ENCODE results near the gene SHISA8.

The SHISA8 gene

GRCh38 chr22:41899992-41900651 lies 14.8 kb downstream of the SHISA8 start:
- Histone ChIP-seq H3K9me3 (ENCODE audit: control insufficient read depth, low read length) (no peaks in the 10 kb centered on the region), H3K36me3 (ENCODE audit: control insufficient read depth, insufficient read depth, low read length) (no peaks in the 10 kb centered on the region), H3K27ac (no peak overlapping the region), H3K79me2 (no peaks in the 10 kb centered on the region), H3K4me2 (ENCODE audit: low read length) (no peak overlapping the region), H3K9ac (no peak overlapping the region), H3K4me3 (ENCODE audit: low read depth, low read length) (no peak overlapping the region), H3K27me3 (ENCODE audit: control insufficient read depth, insufficient read depth, low read length) (no peaks in the 10 kb centered on the region), H2AFZ (no peak overlapping the region), H3K4me1 (no peaks in the 10 kb centered on the region)
- TF ChIP-seq CTCF (IDR thresholded peaks at IDR 0.05), result no peak

- TF ChIP-seq CTCF (IDR thresholded peaks at IDR 0.05), result no peak
- Histone ChIP-seq H3K9me3 (ENCODE audit: control insufficient read depth, low read length) (no peaks in the 10 kb centered on the region), H2AFZ (no peak overlapping the region), H3K9ac (no peak overlapping the region), H3K4me2 (ENCODE audit: low read length) (no peak overlapping the region), H3K4me3 (ENCODE audit: low read depth, low read length) (no peak overlapping the region), H3K27ac (no peak overlapping the region), H3K27me3 (ENCODE audit: control insufficient read depth, insufficient read depth, low read length) (no peaks in the 10 kb centered on the region), H3K4me1 (no peaks in the 10 kb centered on the region), H3K36me3 (ENCODE audit: control insufficient read depth, insufficient read depth, low read length) (no peaks in the 10 kb centered on the region), H3K79me2 (no peaks in the 10 kb centered on the region)
Observed at GRCh38 chr22:41899110-41899509, 15.8 kb downstream of the SHISA8 start.

- H3K4me2 ChIP-seq (ENCODE audit: low read length), result no peak overlapping the region
- no peak overlapping the region for H3K27ac ChIP-seq
- no peaks in the 10 kb centered on the region for H3K79me2 ChIP-seq
- no peak overlapping the region for H3K9ac ChIP-seq
- no peak overlapping the region for H3K4me3 ChIP-seq (ENCODE audit: low read depth, low read length)
- H3K9me3 ChIP-seq (ENCODE audit: control insufficient read depth, low read length), result no peaks in the 10 kb centered on the region
- H3K4me1 ChIP-seq, result no peaks in the 10 kb centered on the region
- H3K27me3 ChIP-seq (ENCODE audit: control insufficient read depth, insufficient read depth, low read length), result no peaks in the 10 kb centered on the region
- H2AFZ ChIP-seq, result no peak overlapping the region
- no peak for TF ChIP-seq CTCF (IDR thresholded peaks at IDR 0.05)
- H3K36me3 ChIP-seq (ENCODE audit: control insufficient read depth, insufficient read depth, low read length), result no peaks in the 10 kb centered on the region
Observed at GRCh38 chr22:41898645-41899044, 16.2 kb downstream of the SHISA8 start.

GRCh38 chr22:41893591-41894375 lies 21.1 kb downstream of the SHISA8 start:
- no peak overlapping the region for H3K4me2 ChIP-seq (ENCODE audit: low read length)
- H3K36me3 ChIP-seq (ENCODE audit: control insufficient read depth, insufficient read depth, low read length), result no peaks in the 10 kb centered on the region
- no peak overlapping the region for H2AFZ ChIP-seq
- H3K4me1 ChIP-seq, result no peaks in the 10 kb centered on the region
- no peak overlapping the region for H3K4me3 ChIP-seq (ENCODE audit: low read depth, low read length)
- no peak overlapping the region for H3K9ac ChIP-seq
- H3K27ac ChIP-seq, result no peak overlapping the region
- TF ChIP-seq CTCF (IDR thresholded peaks at IDR 0.05), result no peak
- H3K79me2 ChIP-seq, result no peaks in the 10 kb centered on the region
- no peaks in the 10 kb centered on the region for H3K27me3 ChIP-seq (ENCODE audit: control insufficient read depth, insufficient read depth, low read length)
- no peaks in the 10 kb centered on the region for H3K9me3 ChIP-seq (ENCODE audit: control insufficient read depth, low read length)

Data from parathyroid adenoma (tissue), 2 donors.